Esophagus (tissue), 2 donors: ENCODE measurements around the gene NCOA3. TPM values are rescaled to one million over a fixed set of nuclear protein-coding genes. Genes with fewer than 3 reads are reported as not detected.

Experiments
- H3K27ac ChIP-seq, 2 donors: one replicate each; pipeline ENCODE4 v1.5.1; 2013; ENCODE audit warnings: low read depth in 2 of 2, mild to moderate bottlenecking in 2 of 2, inconsistent platforms in 1 of 2, low read length in 1 of 2, moderate library complexity in 1 of 2
- H3K27me3 ChIP-seq, 2 donors: one replicate each; pipeline ENCODE4 v1.6.1; 2013; ENCODE audit warnings: low read length in 2 of 2, control low read depth in 1 of 2, mild to moderate bottlenecking in 1 of 2; ENCODE audit not compliant: insufficient read depth in 2 of 2, control insufficient read depth in 1 of 2
- H3K36me3 ChIP-seq, 2 donors: one replicate each; pipeline ENCODE4 v1.6.1; 2013; ENCODE audit warnings: low read length in 1 of 2; ENCODE audit not compliant: control insufficient read depth in 2 of 2, insufficient read depth in 2 of 2
- H3K4me1 ChIP-seq, 2 donors: one replicate each; pipeline ENCODE4 v1.6.1; 2013; ENCODE audit warnings: low read length in 1 of 2; ENCODE audit not compliant: control insufficient read depth in 2 of 2, insufficient read depth in 2 of 2
- H3K4me3 ChIP-seq, 2 donors: one replicate each; pipeline ENCODE4 v1.5.1; 2013; ENCODE audit warnings: low read length in 2 of 2, mild to moderate bottlenecking in 2 of 2, low read depth in 1 of 2, moderate library complexity in 1 of 2
- H3K9me3 ChIP-seq, 2 donors: one replicate each; pipeline ENCODE4 v1.6.1; 2013; ENCODE audit warnings: mild to moderate bottlenecking in 2 of 2, low read depth in 1 of 2, low read length in 1 of 2, moderate library complexity in 1 of 2; ENCODE audit not compliant: control insufficient read depth in 2 of 2, insufficient read depth in 1 of 2
- WGBS, 2 donors: extraction: QIAGEN DNeasy Blood & Tissue Kit; methylation state at CpG; one replicate each; pipeline ENCODE4 v1.1.7; 2013; 5-methylcytosine and 5-hydroxymethylcytosine counted together
- polyA plus RNA-seq, 2 donors: library from polyadenylated mRNA; stranded (reverse); fragments of 200-250 nt; gene quantifications; one replicate each; pipeline ENCODE4 v1.2.3, GENCODE V29; 2013
- donor health status: healthy with polysubstance abuse.
- donor health status: Bipolar disorder and iron deficiency.

The NCOA3 gene
- polyA plus RNA-seq, 2 donors: 7.2 to 7.8 TPM

GRCh38 chr20:47664068-47664437 lies 162.4 kb downstream of the NCOA3 start:
- WGBS, 2 donors: 71 to 83% methylated on average over 2 of the region's 2 CpGs
- H3K36me3 ChIP-seq: peaks cover 4 to 50% of the 10 kb centered on the region in 2 donors
- H3K27ac ChIP-seq: no peak overlapping the region
- peaks cover 2 to 9% of the 10 kb centered on the region in 2 donors for H3K4me1 ChIP-seq
- no peaks in the 10 kb centered on the region for H3K9me3 ChIP-seq
- H3K4me3 ChIP-seq: no peak overlapping the region
- H3K27me3 ChIP-seq: no peaks in the 10 kb centered on the region

- Histone ChIP-seq H3K27ac (no peak overlapping the region), H3K36me3 (peaks cover 2 to 52% of the 10 kb centered on the region in 2 donors), H3K4me3 (no peak overlapping the region), H3K27me3 (no peaks in the 10 kb centered on the region), H3K4me1 (peaks cover 2 to 9% of the 10 kb centered on the region in 2 donors), H3K9me3 (no peaks in the 10 kb centered on the region)
- WGBS, 2 donors: 79 to 82% methylated on average over 12 of the region's 12 CpGs
These were observed 163.1 kb downstream of the NCOA3 start for GRCh38 chr20:47664744-47665143.

GRCh38 chr20:47665221-47665991 lies 163.7 kb downstream of the NCOA3 start:
- peaks cover 2 to 9% of the 10 kb centered on the region in 2 donors for H3K4me1 ChIP-seq
- H3K4me3 ChIP-seq: no peak overlapping the region
- 69 to 78% methylated on average over 27 of the region's 27 CpGs for WGBS, 2 donors
- no peaks in the 10 kb centered on the region for H3K9me3 ChIP-seq
- no peak overlapping the region for H3K27ac ChIP-seq
- H3K36me3 ChIP-seq: peaks cover 0 to 47% of the 10 kb centered on the region in 2 donors
- no peaks in the 10 kb centered on the region for H3K27me3 ChIP-seq

- Histone ChIP-seq H3K36me3 (peaks cover 0 to 47% of the 10 kb centered on the region in 2 donors), H3K4me1 (peaks cover 2 to 9% of the 10 kb centered on the region in 2 donors)
- 94 to 95% methylated on average over 19 of the region's 19 CpGs for WGBS, 2 donors
These were observed 164.6 kb downstream of the NCOA3 start for GRCh38 chr20:47666304-47666703.

GRCh38 chr20:47667086-47667485 lies 165.4 kb downstream of the NCOA3 start:
- WGBS, 2 donors: 83 to 91% methylated on average over 5 of the region's 5 CpGs
- Histone ChIP-seq H3K9me3 (no peaks in the 10 kb centered on the region), H3K36me3 (peaks cover 2 to 44% of the 10 kb centered on the region in 2 donors), H3K4me3 (no peak overlapping the region), H3K4me1 (peaks cover 2 to 9% of the 10 kb centered on the region in 2 donors), H3K27ac (no peak overlapping the region), H3K27me3 (no peaks in the 10 kb centered on the region)

More at GRCh38 chr20:47666304-47666703, 164.6 kb downstream of the NCOA3 start:
- Histone ChIP-seq H3K27me3 (no peaks in the 10 kb centered on the region), H3K4me3 (no peak overlapping the region), H3K9me3 (no peaks in the 10 kb centered on the region), H3K27ac (no peak overlapping the region)

GRCh38 chr20:47667531-47668312 lies 166.0 kb downstream of the NCOA3 start:
- Histone ChIP-seq H3K27ac (no peak overlapping the region), H3K4me1 (peaks cover 2 to 9% of the 10 kb centered on the region in 2 donors), H3K36me3 (peaks cover 3 to 43% of the 10 kb centered on the region in 2 donors), H3K9me3 (no peaks in the 10 kb centered on the region), H3K27me3 (no peaks in the 10 kb centered on the region), H3K4me3 (no peak overlapping the region)
- 75 to 79% methylated on average over 19 of the region's 19 CpGs for WGBS, 2 donors

GRCh38 chr20:47668313-47669151 lies 166.8 kb downstream of the NCOA3 start:
- Histone ChIP-seq H3K36me3 (peaks cover 3 to 38% of the 10 kb centered on the region in 2 donors), H3K27ac (no peak overlapping the region), H3K4me1 (peaks cover 2 to 9% of the 10 kb centered on the region in 2 donors)

GRCh38 chr20:47669152-47669425 lies 167.4 kb downstream of the NCOA3 start:
- H3K27ac ChIP-seq: no peak overlapping the region
- no peaks in the 10 kb centered on the region for H3K9me3 ChIP-seq
- H3K4me1 ChIP-seq: peaks cover 1 to 9% of the 10 kb centered on the region in 2 donors
- no peak overlapping the region for H3K4me3 ChIP-seq
- H3K27me3 ChIP-seq: no peaks in the 10 kb centered on the region
- H3K36me3 ChIP-seq: peaks cover 3 to 43% of the 10 kb centered on the region in 2 donors
- 93 to 97% methylated on average over 8 of the region's 8 CpGs for WGBS, 2 donors

More at GRCh38 chr20:47668313-47669151, 166.8 kb downstream of the NCOA3 start:
- Histone ChIP-seq H3K4me3 (no peak overlapping the region), H3K27me3 (no peaks in the 10 kb centered on the region), H3K9me3 (no peaks in the 10 kb centered on the region)
- 88 to 94% methylated on average over 23 of the region's 23 CpGs for WGBS, 2 donors

GRCh38 chr20:47669489-47669888 lies 167.8 kb downstream of the NCOA3 start:
- Histone ChIP-seq H3K4me1 (peaks cover 0 to 9% of the 10 kb centered on the region in 2 donors), H3K27me3 (no peaks in the 10 kb centered on the region), H3K4me3 (no peak overlapping the region), H3K9me3 (no peaks in the 10 kb centered on the region), H3K27ac (no peak overlapping the region), H3K36me3 (peaks cover 3 to 47% of the 10 kb centered on the region in 2 donors)
- 79 to 88% methylated on average over 4 of the region's 4 CpGs for WGBS, 2 donors
